Measurements from ENCODE around the gene GRID1.

GRID1 gene

DNA sequence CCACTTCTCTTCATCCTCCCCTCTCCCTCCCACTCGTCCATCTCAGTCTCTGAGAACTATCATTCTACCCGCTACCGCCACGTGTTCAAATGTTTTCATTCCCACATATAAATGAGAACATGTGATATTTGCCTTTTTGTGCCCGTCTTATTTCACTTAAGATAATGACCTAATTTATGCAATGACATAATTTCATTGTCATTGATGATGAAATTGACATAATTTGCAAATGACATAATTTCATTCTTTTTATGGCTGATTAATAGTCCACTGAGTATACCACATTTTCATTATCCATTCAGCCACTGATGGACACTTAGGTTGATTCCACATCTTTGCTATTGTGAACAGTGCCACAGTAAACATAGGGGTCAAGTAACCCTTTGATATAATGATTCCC lies 292.3 kb downstream of the GRID1 start:
- DNase-seq: no peak

DNA sequence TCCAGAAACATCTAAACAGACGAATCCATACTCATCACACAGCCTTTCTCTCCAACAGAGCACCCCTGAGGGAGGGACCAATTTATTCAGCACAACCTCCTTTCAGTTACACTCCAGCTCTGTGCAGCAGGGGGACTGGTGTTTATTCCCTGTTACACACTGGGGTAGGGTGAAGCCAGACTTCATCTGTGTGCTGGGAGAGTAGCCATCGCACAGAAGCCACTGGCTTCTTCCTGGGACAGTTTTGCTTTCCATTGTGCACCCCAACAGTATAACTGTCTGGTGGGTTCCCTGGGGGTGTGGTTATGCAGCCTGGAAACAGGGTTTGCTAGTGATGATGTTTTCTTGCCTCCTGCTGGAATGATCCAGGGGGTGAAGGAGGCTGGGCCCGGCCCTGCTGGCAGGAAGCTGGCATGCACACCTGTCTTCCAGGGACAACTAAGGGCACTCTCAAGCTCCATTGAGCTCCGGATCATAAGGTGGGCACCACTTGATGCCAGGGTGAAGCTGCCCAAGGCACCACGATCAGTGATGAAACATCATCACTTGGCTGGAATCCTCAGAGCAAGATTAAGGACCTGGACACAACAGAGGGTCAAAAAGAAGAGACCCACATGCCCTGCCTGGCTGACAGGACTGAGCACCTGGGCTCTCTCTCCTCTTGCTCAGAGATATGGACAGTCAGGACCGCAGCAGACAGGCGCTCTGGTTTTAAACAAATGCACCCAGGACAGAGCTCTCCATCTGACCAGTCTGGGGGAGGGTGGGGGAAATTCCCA lies 293.2 kb downstream of the GRID1 start:
- no peak for DNase-seq

DNA sequence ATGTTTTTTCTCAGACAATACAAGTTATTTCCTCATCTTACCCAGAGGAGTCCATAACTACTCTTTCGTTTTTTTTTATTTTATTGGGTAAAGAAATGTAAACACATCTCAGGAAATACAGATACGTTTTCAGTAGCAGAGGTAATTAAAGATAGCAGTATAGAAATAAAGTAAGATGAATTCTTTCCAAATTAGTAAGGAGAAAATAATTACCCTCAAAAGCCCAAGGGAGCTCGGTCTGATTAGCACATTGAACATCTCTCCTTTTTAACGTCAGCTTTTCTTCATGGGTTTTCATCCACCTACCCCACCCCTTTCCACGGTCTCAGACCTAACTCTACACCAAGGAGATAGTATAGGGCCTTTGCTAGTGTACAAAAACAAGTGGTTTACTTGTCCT lies 294.2 kb downstream of the GRID1 start:
- no peak for DNase-seq

DNA sequence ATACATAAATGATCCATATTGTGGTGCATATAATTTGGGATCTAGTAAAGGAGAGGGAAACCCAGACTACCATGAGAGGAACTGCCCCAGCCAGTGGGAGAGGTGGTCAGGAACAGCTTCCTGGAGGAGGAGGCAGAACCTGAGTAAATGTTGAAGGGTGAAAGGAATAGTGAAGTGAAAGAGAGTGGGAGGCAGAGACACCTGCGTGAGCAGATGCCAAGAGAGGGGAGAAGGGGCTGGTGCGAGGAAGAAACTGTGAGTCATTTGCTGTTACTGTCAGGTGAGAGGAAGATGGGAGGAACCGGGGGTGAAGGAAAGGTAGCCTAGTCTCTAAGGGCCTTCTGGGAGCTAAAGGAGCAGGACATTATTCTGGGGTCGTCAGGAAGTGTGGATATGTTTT lies 294.8 kb downstream of the GRID1 start:
- no peak for DNase-seq

DNA sequence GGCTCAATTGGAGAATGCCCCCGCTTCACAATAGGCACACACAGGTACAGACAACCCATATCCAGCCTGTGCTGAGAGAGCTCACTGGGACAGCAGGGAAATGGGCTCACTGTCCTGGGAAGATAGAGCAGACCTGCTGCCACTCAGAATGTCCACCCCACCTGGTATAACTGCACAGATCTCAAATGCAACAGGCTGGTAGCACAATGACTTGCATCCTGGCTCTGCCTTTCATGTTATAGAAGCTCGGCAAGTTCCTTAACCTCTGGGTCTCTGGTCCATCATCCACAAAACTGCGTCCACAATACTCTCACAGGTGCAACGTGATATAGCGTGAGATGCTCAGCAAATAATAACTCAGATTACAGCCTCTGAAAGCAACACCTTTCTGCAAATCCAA lies 295.4 kb downstream of the GRID1 start:
- no peak for DNase-seq

DNA sequence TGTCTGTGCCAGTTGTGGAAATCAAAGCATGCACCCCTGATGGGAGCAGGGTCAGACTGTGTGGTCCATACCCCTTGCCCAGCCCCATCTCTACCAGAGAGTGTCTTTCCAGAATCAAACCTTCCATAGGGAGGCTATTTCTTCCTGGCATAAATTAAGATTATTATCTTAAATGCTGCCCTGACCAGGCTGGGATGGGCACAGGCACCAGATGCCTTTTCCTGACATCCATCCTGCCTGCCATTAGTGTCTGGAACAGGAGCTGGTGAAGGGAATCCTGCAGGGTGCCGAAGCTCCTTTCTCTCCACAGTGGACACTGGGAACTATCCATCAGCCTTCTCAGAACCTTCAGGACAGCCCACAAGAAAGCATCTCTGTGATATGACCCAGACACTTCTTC lies 296.3 kb downstream of the GRID1 start:
- DNase-seq: no peak

DNA sequence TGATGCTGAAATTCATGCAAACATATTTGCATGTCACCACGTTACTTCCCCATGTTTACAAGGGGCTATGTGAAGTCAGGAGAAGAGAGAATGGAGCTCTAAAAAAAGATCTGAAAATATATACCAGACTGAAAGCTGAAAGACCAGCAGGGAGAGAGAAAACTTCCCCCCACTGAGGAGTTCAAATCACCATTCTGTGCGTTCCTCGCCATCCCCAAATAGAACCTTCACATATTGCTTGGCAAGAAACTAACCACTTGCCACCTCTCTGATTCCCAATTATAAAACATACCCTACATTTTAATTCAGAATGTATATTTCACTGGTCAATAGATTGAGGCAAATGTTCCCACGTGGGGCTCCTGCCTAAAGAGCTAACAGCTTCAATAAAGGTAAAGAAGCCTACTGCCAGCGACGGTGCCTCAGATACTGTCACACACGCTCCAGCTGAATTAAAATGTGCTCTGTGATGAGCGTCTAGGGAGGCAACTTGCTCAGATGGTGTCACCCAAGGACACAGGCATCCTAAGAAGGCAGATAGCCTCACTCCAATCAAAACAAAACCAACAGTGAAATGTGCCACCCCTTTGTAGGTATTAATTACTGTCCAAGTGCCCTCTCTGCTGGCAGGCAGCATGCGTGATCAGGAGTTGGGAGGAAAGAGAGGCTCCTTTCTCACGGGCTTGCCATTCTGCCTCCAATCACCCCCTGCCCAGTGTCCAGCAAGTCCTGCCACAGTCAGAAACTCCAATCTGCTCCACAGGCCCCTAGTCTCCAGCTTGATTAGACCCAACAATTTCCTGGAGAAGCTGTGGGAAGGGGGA lies 298.2 kb downstream of the GRID1 start:
- no peak for DNase-seq

DNA sequence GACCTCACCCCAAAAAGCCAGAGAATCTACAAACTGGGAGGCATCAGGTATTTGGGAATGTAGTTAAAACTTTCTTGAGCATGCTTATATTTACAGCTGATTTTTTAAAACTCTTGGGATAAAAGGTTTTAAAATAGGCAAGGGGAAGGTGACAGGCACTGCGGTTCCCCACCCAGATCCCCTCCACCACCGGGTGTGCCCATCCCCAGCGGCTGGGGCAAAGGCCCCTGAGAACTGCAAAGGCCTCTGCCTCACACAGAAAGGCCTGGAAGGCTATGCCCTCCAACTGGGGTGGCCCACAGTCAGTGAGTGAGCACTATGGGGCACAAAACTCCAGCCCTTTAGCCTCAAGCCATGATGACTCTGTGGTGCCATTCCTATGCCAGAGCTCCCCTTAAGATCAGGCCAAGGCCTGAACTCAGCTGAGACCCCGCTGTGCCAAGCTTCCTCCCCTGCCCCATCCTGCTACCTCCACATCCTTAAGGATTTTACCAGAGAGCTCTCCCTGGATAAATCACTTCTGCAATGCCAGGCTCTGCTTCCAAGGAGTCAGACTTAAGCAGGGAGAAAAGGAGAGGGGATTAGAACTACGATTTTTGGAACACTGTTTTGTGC lies 299.1 kb downstream of the GRID1 start:
- no peak for DNase-seq

DNA sequence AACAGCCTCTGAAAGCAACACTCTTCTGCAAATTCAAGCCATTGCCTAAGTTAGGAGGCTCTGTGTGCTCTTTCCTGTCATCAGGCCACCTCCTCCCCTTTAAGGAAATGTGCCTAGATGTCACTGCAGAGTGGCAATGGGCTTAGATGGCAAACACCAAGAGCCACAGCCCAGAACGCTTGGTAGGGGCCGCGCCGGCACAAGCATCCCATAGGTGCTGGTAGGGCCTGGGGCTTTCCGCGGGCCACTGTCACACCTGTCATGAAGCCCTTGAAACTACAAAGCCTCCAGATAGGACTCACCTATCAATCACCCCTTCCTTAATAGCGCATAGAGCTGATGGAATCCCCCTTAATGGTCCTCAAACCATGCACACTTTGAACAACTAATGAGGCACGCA lies 299.9 kb downstream of the GRID1 start:
- DNase-seq: no peak

DNA sequence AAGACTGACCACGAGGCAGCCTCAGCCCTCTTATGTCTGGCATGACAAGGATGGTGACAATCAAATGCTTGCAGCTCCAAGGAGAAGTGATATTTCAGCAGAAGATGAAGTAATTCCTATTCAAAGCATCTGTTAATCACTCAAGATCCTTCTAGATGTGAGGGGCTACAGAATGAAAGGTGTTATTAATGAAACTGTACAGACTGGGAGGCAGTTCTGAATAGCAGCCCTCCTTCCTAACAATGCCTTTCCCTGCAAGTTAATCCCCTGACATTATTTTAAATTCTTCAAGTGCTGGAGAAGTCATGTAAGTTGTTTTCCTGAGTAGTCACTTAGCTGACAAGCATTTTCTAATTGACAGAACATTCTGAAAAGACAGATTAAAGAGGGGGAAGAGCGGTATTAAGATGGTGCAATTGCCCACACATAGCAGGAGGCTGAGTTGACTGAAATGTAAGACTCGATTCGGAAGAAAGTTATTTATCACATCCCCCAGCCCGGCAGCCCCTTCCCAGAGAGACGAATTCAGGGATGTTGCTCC lies 300.8 kb downstream of the GRID1 start:
- no peak for DNase-seq

DNA sequence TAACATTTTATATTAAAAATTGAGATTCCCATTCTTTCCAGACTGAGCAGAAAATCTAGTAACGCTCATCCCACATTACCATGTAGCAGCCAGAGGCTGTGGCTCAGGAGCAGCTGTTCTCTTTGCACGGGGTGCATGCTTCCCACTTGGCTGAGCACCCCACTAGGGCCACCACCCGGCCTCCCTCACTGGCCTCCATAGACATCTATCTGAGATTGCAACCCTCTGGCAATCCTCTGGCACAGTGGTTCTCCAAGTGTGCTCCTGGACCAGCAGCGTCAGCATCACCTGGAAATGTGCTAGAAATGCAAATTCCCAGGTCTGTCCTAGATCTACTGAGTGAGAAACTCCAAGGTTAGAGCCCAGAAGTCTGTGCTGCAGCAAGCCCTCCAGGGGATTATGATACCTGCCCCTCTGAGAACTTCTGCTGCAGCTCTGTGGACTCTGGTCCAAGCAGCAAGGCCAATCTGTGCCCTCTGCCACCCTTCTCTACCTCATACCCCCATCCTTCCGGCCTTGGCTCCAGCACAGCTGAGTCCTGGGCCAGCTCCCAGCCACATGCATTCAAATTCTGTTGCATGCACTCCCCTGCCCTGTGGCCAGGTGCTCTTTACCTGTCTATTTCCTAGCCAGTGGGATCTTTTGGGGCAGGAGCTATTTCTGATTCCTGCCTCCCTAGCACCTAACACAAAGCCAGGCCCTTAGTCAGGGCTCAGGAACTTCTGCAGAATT lies 301.5 kb downstream of the GRID1 start:
- no peak for DNase-seq

DNA sequence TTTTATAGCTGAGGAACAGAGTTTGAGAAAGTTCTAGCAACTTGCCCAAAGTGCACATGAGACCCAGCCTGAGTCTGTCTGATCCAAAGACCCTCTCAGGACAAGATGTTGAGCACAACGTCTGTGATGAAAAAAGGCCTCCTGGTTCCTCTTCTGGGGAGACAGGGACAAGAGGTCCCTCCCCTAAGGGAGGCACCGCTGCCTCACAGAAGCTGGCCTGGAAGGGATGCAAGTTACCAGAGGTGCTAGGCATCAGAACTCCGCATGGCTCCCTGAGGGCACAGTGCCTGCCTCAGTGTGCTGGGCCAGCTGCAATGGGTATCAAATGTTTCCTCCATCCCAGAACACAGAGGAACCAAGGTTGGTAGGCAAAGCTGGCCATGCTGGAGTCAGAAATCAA lies 302.4 kb downstream of the GRID1 start:
- no peak for DNase-seq

DNA sequence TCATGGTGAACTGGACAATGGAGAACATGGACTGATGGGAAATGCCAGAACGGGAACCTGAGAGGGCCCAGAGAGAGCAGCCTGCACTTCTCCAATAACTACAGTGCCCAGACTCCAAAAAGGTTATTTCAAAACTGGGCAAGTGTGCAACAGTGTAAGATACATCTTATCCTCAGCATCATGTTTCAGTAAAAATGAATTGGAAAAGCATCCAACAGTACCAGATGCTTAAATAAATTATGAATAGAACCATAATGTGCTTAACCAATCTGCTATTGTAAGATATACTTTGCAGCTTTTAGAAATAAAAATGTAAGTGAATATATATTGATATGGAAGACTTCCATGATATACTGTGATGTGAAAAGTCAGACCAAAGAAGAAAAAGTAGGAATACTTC lies 303.3 kb downstream of the GRID1 start:
- no peak for DNase-seq

DNA sequence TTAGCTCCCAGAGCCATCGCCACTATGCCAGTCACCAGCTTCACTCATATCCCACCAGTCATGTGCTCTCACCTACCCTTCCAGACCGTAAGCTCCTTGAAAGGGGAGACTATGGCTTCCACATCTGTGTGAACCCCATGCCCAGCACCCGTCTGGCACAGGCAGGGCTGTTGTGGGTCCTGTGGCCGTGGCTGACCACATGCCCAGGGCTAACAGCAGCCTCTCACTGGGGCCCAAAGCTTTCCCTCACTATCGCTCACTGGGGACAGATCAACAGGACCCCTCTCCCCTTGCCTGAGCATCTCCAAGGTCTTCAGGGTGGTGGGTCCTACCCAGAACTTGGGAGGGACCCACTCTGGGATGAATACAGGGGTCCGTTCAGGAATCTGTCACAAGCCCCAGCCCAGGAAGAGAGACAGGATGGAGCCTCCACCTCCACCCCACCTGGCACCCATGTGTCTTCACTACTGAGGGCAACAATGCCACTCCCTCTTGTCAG lies 303.9 kb downstream of the GRID1 start:
- no peak for DNase-seq

DNA sequence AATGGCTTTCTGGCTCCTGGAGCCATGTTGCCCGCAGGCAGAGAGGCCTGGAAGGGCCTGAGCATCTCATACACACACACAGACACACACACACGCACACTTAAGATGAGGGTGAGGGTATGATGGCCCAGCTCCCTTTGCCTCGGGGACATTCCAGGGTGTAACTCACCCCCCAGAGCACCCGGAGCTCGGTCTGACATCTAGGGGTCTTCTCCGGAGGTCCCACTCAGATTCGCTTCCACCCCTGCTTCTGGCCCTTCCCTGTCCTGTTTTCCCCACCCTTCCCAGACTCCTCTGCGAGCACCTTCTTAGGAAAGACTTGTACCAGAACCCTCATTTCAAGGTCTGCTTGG lies 304.4 kb downstream of the GRID1 start:
- DNase-seq: no peak

DNA sequence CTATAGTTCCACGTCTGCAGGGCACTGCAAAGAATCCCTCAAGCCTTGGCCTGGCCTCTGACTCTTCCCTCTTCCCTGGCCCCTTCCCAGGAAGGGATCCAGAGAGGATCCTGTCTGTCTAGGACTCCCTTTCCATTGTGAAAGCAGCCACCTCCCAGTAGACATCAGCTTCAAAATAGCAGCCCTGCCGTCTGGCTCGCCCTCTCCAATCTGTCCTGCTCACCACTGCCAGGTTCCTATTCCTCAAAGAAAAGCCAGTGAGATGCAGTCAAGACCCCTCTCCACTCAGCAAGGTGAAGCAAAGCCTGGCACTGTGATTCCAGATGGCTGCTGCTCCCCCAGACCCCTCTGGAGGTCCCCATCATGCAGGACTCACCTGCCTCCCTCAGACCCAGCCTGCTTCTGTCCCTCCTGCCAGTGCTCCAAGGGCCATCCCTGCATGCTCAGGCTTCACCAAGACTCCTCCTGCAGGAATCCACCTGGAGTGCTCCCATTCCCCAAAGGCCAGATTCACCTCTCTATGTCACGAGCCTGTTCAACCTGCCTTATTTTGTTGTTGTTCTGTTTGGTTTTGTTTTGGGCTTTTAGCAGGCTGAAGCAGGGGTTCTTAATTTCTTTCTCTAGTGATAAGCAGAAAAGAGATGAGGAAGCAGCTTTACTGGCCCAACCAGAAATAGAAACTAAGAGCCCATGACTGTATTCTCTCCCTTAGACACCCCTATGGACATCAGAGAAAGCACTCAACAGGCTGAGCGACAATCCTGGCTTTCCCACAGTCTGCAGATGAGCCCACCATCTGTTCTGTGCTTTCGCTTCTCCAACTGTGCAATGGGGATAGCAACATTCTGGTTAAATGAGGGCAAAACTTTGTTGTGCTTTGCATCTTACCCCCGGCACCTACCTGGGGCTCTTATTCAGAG lies 305.1 kb downstream of the GRID1 start:
- DNase-seq: no peak

DNA sequence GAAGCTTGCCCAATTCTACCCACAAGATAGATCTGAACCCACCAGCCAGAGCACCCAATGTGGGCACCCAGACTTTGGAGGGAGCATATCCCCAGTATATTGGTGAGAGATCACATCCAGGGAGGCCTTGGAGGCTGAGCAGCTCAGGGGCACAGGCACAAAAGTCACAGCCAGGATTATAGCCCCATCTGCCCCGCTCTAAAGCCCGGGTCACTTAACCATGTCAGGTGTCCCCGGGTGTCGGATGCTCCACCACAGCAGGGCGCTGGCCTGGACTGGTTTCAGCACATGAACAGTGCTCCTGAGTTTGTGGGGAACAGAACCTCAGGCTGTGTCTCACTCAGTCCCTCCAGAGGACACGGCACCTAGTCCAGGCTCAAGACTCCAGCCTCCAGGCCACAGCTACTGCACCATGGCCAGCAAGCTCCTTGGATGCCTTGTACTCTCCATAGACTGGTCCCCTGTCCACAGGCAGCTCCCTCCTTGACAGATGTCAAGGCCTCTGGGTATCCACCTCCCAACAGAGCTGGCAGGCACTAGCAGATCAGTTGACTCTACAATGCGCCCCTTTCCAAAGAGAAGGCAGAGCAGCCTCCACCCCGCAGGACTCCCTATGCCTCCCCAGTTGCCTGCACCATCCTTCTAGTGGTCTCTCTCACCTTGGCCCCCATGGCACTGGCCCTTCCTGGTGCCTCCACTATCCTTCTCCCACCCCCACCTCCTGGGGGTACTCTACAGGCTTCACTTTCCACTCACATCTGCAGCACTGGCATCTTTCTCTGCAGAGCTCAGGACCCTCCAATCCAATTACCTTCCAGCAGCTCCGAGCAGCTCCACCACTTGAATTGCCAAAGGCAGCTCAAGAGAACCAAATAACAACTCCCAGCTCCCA lies 306.0 kb downstream of the GRID1 start:
- no peak for DNase-seq

DNA sequence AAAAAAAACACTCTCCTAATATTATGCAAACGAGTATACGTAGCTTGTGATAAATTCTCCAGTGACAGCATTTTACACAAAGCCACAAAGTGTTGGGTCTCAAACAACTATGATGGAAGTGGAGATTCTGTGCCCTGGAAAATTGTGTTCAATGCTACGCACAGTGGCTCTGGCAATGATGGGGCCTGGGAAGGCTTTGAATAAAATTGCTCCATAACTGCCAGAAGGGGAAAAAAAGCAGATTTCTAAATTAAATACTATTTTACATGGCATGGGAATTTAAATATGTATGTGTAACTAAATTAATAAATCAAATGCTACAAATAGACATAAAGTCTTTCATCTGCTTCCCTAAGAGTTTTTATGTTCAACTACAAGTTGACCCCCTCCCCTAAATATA lies 306.7 kb downstream of the GRID1 start:
- DNase-seq: no peak

DNA sequence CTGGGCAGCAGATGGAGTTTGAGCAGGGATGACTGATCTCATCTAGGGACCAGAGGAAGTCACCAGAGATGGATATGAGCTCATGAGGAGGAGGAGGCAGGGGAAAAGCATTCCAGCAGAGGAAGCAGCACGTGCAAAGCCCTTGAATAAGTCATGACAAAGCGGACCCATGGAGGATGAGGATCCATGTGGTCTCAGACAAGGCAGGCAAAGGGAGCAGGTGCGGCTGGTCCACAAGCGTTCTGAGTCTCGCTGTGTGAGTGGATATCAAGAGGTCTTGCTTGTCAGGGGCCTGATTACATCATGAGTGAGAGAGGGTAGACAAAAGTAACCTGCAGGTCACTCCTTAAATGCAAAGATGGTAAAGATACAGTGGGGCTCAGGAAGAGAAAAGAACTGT lies 307.6 kb downstream of the GRID1 start:
- DNase-seq: no peak

DNA sequence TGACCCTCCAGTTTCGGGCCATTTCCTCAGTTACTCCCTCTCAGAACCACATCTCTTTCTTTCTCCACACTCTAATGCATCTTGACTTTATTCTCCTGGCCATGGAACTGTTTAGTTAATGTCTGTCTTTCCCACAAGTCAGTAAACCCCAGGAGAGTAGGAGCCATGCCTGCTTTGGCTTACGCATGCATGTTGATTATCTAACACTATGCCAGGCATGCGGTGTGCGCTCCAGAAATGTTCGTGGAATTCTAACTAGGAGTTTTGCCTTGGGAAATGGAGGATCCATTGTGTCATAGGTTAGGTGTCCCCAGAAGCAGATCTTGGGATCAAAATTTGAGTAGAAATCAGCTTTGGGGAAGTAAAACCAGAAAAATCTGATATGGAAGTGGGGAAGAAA lies 308.9 kb downstream of the GRID1 start:
- no peak for DNase-seq

DNA sequence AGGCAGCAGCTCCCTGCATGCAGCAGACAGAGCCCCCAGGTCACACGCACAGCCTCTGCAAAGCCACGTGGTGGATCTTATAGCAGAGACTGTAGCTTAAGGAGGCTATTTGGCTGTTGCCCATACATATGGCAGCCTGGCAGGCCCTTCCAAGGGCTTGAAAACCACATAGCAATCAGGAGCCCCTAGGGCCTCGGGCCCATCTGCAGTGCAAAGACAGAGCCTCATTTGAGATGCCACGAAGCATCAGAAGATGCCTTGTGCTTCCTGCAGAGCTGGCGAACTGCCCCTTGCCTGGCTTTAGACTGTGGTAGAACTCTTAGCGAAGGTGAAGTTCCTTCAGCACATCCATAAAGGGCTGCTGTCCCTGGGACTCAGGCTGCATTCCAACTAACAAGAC lies 309.9 kb downstream of the GRID1 start:
- no peak for DNase-seq

Data from effector CD4-positive, alpha-beta T cell (primary cell).